Activated T-helper 1 cell treated with Interleukin-2 at 50 U/mL for 16 hours (primary cell): ENCODE results near the gene SLC37A4.
"Not testable (repeated sequence)": the region's sequence is repeated elsewhere in the genome, so short reads cannot be mapped to it uniquely, and the experiment has no call there.

Source experiments
- DNase-seq: peaks from one replicate; pipeline ENCODE4 v3.0.0-alpha.2; 2020; ENCODE audit warnings: low read depth

SLC37A4 gene

DNA sequence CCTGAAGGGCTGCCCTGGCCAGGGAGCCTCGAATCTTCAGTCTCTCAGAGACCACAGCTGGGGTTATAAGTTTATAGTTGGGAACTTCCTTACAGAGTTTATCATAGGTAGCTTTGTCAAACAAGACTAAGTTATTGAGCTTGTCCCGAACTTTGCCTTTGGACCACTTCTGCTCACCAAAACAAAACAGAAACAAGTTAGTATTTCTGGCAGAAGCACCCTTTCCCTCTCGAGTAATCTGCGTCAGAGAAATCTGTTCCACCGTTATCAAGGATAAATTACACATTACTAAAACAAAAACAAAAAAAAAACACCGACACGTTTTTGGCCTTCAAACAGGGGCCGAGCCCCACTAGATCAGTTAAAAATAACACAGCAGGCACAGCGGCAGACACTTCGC is 13.3 kb downstream of the SLC37A4 start:
- not testable (repeated sequence) for DNase-seq

DNA sequence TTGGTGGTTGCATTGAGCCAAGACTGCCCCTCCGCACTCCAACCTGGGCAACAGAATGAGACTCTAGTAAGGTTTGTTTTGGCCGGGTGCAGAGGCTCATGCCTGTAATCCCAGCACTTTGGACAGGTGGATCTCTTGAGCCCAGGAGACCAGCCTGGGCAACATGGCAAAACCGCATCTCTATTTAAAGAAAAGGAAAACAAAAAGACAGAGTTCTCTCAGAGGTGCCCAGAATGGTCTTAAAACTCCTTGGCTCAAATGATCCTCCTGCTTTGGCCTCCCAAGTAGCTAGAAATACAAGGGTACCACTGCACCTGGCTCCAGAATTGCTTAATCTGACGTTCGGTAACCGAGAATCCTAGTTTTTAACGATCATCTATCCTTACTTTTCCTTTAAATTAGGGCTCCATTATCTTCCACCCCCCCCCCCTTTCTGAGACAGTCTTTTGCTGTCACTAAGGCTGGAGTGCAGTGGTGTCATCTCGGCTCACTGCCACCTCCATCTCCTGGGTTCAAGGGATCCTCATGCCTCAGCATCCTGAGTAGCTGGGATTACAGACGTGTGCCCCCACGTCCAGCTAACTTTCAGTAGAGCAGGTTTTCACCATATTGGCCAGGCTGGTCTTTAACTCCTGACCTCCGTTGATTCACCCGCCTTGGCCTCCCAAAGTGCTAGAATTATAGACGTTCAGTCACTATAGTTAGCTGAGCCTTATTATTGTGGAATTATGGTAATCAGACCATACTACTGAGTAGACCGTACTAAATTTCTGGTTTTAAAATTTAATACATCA is 14.3 kb downstream of the SLC37A4 start:
- no peak for DNase-seq

DNA sequence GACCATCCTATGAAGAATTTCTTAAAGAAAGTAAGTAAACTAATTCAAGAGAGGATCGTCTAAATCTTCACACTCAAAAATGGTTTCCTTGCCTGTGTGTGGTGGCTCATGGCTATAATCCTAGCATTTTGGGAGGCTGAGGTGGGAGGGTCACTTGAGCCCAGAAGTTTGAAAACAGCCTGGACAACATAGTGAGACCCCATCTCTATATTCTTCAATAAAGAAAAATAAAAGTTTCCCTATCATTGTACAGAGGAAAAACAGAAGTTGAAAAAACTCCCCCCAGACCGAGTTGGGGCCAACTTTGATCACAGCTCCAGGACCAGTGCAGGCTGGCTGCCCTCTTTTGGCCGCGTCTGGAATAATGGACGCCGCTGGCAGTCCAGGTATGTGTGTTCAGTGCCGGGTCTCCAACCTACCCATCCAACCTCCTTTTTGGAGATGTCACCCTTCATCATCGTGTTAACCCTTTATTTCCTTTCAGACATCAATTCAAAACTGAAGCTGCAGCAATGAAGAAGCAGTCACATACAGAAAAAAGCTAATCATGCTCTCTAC is 15.5 kb downstream of the SLC37A4 start:
- no peak for DNase-seq

DNA sequence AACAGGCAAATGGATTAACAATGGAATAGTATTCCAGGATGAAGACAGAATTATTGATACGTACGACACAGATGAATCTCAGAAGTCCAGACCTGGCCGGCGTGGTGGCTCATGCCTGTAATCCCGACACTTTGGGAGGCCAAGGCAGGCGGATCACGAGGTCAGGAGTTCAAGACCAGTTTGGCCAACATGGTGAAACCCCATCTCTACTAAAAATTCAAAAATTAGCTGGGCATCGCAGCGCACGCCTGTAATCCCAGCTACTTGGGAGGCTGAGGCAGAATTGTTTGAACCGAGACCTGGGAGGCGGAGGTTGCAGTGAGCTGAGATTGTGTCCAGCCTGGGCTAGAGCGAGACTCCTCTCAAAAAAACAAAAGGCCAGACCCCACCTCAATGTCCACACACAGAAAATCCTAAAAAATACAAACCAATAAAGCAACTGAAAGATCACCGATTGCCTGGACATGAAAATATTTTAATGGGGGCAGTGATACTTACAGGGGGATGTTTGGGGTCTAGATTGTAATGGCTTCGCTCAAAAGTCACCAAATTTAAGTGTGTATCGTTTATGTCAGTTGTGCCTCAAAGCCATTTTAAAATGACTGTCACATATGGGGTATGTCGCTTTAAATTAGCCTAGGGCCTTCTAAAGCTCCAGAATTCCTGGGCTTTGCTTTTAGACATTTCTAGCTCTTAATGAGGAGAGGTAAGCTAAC is 16.3 kb downstream of the SLC37A4 start:
- DNase-seq = no peak

DNA sequence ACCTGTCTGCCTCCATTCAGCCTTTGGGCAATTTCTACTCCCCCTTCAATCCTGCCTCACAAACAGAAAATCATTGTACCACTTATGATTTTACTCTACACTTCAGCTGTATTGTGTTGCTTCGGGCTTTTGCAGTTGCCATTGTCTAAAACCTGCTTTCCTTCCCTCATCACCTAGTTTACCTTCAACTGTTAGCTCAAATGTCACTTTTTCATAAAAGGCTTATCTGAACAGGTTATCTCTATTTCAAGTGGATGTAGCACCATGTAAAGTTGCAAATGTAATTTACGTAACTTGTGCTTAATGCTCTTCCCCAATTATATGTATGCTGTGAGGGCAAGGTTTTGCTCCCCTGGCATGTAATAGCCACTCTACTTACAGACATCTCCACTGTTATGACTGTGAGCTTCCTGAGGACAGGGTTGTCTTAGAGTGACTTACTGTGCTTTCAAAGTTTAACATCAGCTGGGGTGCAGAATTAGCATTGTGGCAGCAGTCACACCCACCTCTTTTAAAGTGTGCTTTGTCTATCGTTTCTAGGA is 18.0 kb downstream of the SLC37A4 start:
- DNase-seq = no peak

DNA sequence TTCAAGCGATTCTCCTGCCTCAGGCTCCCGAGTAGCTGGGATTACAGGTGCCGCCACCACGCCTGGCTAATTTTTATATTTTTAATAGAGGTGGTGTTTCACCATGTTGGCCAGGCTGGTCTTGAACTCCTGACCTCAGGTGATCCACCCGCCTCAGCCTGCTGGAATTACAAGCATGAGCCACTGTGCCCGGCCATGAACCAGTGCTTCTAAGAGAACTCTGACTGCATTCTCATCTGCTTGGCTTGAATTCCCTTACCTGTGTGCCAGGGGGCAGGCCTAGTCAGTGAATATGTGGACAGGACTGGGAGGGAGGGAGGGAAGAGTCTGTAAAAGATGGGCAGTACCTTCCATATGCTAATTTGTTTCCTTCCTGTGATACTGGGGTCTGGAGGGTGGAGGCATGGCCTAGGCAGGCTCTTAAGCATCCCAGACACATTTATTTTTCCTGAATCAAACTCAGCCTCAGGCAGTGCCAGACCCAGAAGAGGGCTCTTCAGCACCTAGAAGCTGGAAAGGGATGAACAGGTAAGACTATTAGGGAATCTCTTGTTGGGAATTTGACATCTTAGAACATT is 19.1 kb downstream of the SLC37A4 start:
- no peak for DNase-seq

DNA sequence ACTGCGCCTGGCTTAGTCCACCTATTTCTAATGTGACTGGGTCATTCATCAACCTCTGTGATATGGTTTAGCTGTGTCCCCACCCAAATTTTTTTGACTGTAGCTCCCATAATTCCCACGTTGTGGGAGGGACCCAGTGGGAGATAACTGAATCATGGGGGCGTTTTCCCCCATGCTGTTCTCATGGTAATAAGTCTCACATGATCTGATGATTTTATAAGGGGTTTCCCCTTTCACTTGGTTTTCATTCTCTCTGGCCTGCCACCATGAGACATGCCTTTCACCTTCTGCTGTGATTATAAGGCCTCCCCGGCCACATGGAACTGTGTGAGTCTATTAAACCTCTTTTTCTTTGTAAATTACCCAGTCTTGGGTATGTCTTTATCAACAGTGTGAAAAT is 24.0 kb downstream of the SLC37A4 start:
- no peak for DNase-seq

DNA sequence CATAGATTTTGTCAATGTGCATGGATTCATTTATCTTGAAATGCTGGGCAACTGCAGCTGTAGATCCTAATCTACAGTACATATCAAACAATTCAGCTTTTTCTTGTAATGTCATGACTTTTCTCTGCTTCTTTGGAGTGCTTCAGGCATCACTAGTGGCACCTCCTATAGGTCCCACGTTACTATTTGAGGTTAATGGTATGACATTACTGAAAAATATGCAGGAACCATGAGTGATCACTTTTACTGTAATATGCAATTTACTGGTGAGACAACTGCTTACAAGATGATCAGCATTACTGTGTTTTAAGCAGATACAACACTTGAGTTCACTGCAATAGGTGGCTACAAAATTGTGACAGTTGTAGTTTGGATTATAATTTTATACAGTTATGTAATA is 29.8 kb downstream of the SLC37A4 start:
- DNase-seq = no peak

DNA sequence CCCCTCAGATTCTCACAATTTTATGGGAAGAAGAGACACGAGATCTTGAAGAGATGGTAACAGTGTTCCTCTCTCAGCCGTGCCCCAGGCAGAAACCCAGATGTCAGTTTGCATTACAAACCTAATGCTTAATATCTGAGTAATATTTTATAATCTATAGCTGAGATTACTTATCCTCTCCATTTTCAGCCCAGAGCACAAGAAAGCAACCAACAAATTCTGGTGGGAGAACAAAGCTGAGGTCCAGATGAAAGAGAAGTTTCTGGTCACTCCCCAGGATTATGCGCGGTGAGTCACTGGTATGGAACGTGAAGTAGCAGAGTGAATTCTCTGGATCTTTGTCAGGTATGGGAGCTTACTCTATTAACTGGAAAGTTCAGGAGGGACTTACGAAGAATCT is 31.9 kb downstream of the SLC37A4 start:
- DNase-seq = no peak

DNA sequence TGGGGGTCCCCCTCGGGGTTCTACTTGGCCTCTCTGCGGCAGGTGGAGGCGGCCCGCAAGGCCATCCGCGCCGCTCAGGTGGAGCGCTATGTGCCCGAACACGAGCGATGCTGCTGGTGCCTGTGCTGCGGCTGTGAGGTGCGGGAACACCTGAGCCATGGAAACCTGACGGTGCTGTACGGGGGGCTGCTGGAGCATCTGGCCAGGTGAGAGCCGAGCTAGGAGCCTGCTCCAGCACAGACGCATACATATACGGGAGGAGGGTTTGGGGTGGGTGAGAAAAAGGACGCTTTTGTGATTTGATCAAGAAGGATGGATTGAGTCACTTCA is 32.3 kb downstream of the SLC37A4 start:
- DNase-seq = no peak

DNA sequence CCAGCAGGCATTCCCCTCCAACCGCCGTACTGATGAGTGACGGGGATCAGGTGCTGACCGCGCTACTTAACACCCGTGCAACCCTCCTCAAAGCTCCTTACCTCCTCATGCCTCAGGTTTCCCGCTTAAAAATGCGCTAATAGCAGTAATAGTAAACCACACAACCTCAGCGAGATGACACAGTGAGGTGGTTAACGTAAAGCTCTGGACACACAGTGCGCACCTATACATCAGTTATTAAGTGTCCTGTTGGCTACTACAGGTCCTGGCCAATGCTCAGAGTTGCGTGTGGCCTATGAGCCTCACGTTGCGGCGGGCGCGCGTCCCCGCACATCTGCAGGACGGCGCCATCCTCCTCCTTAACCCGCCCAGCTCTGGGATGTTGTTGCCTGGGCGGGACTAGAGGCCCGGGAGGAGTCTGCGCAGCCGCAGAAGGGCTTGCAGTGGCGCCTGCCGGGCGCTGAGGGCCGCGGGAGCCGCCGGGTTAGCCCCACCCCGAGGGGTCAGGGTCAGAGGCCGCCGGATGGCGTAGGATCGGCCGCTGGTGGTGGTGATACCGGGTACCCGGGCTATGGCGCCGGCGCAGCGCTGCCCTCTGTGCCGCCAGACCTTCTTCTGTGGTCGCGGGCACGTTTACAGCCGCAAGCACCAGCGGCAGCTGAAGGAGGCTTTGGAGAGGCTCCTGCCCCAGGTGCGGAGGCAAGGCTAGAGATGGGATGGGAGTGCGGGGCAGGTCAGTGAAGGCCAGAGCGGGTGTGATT is 32.9 kb downstream of the SLC37A4 start, which contains the start of gene CENATAC:
CENATAC (plus strand) TSS at position 512 of the 761 bp plus-strand sequence; CDS start at position 572, 60 bp downstream.
- DNase-seq = peak; percentile 96

DNA sequence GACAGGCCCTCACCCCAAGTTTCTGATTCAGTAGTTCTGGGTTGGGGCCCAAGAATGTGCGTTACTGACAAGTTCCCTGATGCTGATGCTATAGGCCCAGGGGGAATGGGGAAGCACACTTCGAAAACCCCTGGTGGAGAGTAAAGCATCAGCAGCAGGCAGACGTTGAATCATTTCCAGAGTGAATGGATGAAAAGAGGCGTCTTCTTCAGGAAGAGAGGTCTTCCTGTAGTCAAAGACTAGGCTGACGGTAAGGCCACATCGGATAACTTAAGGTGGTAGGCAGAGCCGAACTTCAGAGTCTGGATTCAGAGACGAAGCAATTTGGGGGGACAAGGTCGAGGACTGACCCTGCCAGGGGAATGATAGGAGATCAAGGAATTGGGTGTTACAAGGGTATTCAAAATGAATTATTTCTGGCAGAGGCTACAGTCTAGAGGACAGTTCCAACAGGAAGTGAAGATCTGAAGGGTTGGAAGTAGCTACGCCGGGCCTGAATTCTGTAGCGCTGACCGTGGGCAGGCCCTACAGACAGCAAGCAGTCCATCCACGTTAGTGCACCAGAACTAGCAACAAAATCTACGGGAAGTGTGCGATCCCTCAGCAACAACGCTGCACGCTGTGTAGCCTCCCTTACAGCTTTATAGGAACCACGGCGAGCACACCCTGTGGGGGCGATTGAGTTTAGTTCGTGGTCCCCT is 33.6 kb downstream of the SLC37A4 start:
- no peak for DNase-seq

DNA sequence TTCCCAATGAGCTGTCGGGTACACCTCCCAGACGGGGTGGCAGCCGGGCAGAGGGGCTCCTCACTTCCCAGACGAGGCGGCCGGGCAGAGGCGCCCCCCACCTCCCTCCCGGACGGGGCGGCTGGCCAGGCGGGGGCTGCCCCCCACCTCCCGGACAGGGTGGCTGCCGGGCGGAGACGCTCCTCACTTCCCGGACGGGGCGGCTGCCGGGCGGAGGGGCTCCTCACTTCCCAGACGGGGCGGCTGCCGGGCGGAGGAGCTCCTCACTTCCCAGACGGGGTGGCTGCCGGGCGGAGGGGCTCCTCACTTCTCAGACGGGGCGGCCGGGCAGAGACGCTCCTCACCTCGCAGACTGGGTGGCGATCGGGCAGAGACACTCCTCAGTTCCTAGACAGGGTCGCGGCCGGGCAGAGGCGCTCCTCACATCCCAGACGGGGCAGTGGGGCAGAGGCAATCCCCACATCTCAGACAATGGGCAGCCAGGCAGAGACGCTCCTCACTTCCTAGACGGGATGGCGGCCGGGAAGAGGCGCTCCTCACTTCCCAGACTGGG is 39.1 kb downstream of the SLC37A4 start:
- DNase-seq = not testable (repeated sequence)

DNA sequence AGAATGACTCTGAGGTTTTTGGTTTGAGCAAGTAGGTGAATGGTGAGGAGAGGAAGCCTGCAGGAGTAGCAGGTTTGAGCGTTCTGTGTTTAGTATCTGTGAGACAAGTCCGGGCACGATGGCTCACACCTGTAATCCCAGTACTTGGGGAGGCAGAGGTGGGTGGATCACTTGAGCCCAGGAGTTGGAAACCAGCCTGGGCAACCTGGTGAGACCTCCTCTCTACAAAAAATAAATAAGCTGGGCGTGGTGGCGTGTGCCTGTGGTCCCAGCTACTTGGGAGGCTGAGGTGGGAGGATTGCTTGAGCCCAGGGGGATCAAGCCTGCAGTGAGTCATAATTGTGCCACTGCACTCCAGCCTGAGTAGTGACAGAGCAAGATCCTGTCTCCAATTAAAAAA is 42.4 kb downstream of the SLC37A4 start:
- no peak for DNase-seq

DNA sequence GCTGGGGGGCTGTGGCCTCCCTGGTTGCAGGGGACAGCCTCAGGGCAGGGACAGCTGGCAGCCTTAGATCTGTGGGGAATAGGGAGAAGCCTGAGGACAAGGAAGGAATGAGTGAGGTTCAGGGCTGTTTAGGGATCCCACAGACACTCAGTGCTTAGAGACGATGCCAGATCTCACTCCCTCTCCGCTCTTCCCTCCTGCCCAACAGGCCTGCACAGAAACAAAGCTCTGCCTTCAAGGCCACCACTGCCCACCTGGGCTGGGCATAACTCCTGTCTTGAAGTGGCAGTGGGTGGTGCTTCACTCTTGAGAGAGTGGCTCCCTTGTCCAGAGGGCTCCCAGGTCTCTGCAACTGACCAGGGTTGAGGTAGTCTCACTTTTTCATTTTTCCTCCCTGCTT is 45.9 kb downstream of the SLC37A4 start:
- DNase-seq = no peak

DNA sequence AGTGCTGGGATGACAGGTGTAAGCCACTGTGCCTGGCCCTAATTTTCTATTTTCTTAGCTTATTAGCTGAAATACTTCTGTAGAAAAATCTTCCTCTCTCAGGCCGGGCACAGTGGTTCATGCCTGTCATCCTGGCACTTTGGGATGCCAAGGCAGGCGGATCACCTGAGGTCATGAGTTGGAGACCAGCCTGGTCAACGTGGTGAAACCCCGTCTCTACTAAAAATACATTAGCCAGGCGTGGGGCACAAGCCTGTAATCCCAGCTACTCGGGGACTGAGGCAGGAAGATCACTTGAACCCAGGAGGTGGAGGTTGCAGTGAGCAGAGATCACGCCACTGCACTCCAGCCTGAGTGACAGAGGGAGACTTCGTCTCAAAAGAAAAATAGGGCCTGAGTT is 46.3 kb downstream of the SLC37A4 start:
- not testable (repeated sequence) for DNase-seq

DNA sequence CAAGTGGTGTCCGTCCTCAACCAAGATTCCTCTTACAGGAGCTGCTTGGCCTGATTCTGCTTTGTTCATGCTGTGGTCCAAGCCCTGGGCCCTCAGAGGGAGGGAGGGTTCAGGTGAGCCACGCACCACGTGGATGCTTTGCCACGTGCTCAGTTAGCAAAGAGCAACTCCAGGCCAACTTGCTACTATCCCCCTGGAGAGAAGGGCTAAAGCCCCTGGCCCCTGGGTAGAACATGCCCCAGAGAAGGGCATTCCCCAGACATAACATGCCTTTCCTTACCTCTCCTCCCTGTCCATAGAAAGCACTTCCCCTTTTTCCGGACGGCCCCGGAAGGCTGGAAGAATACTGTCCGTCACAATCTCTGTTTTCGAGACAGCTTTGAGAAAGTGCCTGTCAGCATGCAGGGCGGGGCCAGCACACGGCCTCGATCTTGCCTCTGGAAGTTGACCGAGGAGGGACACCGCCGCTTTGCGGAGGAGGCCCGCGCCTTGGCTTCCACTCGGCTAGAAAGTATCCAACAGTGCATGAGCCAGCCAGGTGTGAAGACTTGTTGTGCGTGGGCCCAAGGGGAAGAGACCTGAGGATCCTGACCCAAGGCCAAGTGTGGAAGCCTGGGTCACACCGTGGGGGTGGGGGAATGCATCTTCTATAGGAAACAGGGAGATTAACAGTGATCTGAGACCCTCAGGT is 50.3 kb downstream of the SLC37A4 start:
- no peak for DNase-seq

DNA sequence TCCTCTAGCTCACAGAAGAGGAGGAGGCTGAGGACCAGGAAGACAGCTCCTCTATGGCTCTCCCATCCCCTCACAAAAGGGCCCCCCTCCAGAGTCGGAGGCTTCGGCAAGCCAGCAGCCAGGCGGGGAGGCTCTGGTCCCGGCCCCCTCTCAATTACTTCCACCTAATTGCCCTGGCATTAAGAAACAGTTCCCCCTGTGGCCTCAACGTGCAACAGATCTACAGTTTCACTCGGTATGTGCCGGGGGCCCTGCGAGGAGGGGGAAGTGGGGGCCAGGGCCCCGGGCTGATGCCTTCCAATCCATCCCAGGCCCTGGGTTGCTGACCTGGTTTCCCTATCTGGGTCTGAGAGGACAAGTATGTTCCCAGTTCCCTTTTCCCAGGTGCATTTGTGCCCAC is 51.2 kb downstream of the SLC37A4 start:
- no peak for DNase-seq

DNA sequence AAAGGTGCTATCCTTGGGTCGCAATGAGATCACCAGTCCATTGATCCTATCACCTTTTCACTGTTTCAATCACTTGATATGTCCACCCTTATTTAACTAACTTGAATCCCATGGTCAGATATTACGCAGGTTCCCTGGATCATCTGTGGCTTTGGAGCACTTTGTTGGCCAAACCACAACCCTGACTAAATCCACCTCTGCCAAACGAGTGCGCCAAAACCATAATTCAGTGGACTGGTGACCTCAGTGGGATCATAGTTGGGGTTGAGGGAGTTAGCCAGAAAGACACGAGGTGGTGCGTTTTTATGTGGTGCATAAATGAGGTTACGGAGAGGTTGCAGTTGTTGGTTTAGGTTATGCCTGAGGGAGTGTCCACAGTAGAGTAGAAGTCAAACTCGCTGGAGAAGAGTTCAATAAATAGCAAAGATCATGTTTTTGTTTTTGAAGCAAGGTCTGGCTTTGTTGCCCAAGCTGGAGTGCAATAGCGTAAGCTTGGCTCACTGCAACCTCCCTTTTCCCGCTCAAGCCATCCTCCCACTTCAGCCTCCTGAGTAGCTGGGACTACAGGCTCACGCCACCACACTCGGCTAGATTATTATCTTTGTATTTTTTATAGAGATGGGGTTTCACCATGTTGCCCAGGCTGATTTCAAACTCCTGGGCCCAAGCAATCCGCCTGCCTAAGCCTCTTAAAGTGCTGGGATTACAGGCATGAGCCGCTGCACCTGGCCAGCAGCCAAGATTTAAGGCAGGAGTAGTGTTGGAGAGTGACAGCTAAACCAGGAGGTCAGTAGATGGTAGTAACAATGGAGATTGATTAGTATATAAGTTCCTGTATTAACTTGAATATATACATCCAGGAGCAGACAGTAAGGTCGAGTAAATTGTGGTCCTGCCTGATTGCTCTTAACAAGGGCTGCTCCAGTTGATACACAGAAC is 54.6 kb downstream of the SLC37A4 start:
- no peak for DNase-seq
